Measurements from ENCODE around the gene NTSR1.
A peak's percentile ranks its signal among the peaks of the same experiment; 100 is the strongest.

The NTSR1 gene

DNA sequence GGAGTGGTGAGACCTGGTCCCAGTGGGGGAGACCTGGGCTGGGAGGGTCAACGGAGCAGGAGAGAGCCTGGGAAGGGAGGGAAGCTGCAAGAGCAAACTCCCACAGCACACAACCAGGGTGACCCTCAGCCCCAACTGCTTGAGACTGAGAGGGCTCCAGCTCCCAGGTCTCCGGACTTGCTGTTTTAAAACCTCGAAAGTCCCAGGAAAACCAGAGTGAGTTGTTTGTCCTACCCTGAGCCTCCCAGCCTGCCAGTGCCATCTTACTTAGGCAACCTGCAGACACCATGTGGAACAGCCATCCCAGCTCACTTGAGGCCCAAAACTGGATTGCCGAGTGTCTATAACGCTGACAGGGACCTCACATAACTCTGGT, 4.8 kb upstream of the NTSR1 start:
- Histone ChIP-seq H3K27me3 (ENCODE audit: insufficient read depth, poor library complexity, severe bottlenecking) (no peaks in the 10 kb centered on the region), H3K4me3 (replicated peaks; ENCODE audit: insufficient read depth, low read length) (no peak overlapping the region), H3K27ac (replicated peaks) (no peak overlapping the region)
- DNase-seq (ENCODE audit: low read depth in 1 of 2, low spot score in 1 of 2): no peak
- TF ChIP-seq, protein P1, sequence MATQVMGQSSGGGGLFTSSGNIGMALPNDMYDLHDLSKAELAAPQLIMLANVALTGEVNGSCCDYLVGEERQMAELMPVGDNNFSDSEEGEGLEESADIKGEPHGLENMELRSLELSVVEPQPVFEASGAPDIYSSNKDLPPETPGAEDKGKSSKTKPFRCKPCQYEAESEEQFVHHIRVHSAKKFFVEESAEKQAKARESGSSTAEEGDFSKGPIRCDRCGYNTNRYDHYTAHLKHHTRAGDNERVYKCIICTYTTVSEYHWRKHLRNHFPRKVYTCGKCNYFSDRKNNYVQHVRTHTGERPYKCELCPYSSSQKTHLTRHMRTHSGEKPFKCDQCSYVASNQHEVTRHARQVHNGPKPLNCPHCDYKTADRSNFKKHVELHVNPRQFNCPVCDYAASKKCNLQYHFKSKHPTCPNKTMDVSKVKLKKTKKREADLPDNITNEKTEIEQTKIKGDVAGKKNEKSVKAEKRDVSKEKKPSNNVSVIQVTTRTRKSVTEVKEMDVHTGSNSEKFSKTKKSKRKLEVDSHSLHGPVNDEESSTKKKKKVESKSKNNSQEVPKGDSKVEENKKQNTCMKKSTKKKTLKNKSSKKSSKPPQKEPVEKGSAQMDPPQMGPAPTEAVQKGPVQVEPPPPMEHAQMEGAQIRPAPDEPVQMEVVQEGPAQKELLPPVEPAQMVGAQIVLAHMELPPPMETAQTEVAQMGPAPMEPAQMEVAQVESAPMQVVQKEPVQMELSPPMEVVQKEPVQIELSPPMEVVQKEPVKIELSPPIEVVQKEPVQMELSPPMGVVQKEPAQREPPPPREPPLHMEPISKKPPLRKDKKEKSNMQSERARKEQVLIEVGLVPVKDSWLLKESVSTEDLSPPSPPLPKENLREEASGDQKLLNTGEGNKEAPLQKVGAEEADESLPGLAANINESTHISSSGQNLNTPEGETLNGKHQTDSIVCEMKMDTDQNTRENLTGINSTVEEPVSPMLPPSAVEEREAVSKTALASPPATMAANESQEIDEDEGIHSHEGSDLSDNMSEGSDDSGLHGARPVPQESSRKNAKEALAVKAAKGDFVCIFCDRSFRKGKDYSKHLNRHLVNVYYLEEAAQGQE (IDR thresholded peaks at IDR 0.05; ENCODE audit: insufficient replicate concordance, low read depth): no peak
- TF ChIP-seq GABPA (IDR thresholded peaks at IDR 0.05; ENCODE audit: low read depth) (no peak), SPI1 (IDR thresholded peaks at IDR 0.05; ENCODE audit: borderline replicate concordance, low read depth) (no peak), POLR2AphosphoS5 (IDR thresholded peaks at IDR 0.05; ENCODE audit: low read depth) (no peak)
- TF ChIP-seq, protein P2, sequence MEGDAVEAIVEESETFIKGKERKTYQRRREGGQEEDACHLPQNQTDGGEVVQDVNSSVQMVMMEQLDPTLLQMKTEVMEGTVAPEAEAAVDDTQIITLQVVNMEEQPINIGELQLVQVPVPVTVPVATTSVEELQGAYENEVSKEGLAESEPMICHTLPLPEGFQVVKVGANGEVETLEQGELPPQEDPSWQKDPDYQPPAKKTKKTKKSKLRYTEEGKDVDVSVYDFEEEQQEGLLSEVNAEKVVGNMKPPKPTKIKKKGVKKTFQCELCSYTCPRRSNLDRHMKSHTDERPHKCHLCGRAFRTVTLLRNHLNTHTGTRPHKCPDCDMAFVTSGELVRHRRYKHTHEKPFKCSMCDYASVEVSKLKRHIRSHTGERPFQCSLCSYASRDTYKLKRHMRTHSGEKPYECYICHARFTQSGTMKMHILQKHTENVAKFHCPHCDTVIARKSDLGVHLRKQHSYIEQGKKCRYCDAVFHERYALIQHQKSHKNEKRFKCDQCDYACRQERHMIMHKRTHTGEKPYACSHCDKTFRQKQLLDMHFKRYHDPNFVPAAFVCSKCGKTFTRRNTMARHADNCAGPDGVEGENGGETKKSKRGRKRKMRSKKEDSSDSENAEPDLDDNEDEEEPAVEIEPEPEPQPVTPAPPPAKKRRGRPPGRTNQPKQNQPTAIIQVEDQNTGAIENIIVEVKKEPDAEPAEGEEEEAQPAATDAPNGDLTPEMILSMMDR (IDR thresholded peaks at IDR 0.05; ENCODE audit: insufficient read depth, low read length): no peak

DNA sequence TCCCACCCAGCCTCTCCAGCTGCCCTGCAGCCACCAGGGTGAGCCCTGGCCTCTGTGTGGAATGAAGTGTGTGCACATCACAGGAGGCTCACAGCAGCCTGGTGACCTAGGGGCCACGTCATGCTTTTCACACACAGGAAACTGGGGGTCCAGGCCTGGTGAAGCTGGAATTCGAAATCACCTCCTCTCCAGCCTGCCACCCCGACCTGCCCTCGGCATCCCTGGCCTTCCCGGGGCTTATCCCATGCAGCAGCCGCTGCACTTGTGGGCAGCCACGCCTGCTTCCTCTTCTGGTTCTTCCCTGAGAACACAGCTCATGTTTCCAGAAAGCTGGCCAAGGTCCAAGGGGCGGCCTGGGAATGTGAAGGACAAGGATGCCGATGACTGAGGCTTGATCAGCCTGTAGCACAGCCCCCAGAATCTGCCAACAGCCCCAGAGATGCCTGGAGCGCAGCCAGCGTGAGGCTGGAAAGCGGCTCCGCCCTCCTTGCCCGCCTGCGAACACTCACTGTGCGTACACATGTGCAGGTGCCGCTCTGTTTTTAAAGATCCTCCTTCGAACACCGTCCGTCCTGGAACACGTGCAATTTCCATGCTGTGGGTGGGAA, 4.2 kb upstream of the NTSR1 start:
- H3K27ac ChIP-seq (replicated peaks): no peak overlapping the region
- peak in 1 of 2 experiments; percentile 41 for DNase-seq (ENCODE audit: low read depth in 1 of 2, low spot score in 1 of 2)
- no peak overlapping the region for H3K4me3 ChIP-seq (replicated peaks; ENCODE audit: insufficient read depth, low read length)
- H3K27me3 ChIP-seq (ENCODE audit: insufficient read depth, poor library complexity, severe bottlenecking): no peaks in the 10 kb centered on the region
- TF ChIP-seq GABPA (IDR thresholded peaks at IDR 0.05; ENCODE audit: low read depth) (no peak), SPI1 (IDR thresholded peaks at IDR 0.05; ENCODE audit: borderline replicate concordance, low read depth) (no peak), POLR2AphosphoS5 (IDR thresholded peaks at IDR 0.05; ENCODE audit: low read depth) (no peak)
- TF ChIP-seq, protein P1 (IDR thresholded peaks at IDR 0.05; ENCODE audit: insufficient replicate concordance, low read depth): no peak
- TF ChIP-seq, protein P2 (IDR thresholded peaks at IDR 0.05; ENCODE audit: insufficient read depth, low read length): no peak

DNA sequence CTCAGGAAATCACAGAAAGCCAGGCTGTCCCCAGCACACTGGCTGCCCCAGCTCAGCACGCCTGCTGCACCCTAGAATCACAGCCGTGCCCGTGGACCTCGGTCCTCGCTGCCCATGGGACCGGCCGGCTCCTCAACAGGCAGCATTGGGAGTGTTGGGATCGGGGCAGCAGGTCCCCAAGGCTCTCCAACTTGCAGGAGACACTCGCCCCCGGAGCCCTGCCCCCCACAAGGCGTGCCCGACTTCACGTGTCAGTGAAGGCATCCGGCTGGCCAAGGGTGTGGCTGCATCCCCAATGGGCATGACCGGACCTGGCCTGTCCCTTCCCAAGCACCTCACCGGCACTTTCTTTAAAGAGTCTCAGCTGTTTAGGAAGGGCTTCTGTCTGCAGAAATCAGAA, 3.0 kb upstream of the NTSR1 start:
- no peak for DNase-seq (ENCODE audit: low read depth in 1 of 2, low spot score in 1 of 2)
- H3K27me3 ChIP-seq (ENCODE audit: insufficient read depth, poor library complexity, severe bottlenecking): no peaks in the 10 kb centered on the region
- H3K4me3 ChIP-seq (replicated peaks; ENCODE audit: insufficient read depth, low read length): no peak overlapping the region
- no peak overlapping the region for H3K27ac ChIP-seq (replicated peaks)
- TF ChIP-seq, protein P2 (IDR thresholded peaks at IDR 0.05; ENCODE audit: insufficient read depth, low read length): no peak

DNA sequence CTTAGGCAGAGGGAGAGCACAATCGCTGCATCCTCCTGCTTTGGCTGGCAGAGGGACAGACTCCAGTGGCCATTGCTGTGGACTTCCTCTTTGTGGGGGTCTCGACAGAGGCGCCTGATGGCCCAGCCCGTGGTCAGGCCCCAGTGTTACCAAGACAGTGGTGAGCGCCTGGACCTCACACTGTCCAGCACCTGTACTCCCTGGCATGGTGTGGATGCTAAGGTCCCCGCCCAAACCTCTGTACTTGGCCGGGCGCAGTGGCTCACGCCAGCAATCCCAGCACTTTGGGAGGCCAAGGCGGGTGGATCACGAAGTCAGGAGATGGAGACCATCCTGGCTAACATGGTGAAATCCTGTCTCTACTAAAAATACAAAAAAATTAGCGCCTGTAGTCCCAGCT, 2.3 kb upstream of the NTSR1 start:
- no peak for DNase-seq (ENCODE audit: low read depth in 1 of 2, low spot score in 1 of 2)
- H3K27me3 ChIP-seq (ENCODE audit: insufficient read depth, poor library complexity, severe bottlenecking): no peaks in the 10 kb centered on the region

More for the DNA sequence above, 2.3 kb upstream of the NTSR1 start:
- TF ChIP-seq POLR2AphosphoS5 (IDR thresholded peaks at IDR 0.05; ENCODE audit: low read depth): no peak
- TF ChIP-seq, protein P2 (IDR thresholded peaks at IDR 0.05; ENCODE audit: insufficient read depth, low read length): no peak
- TF ChIP-seq GABPA (IDR thresholded peaks at IDR 0.05; ENCODE audit: low read depth): no peak
- no peak for TF ChIP-seq SPI1 (IDR thresholded peaks at IDR 0.05; ENCODE audit: borderline replicate concordance, low read depth)
- TF ChIP-seq, protein P1 (IDR thresholded peaks at IDR 0.05; ENCODE audit: insufficient replicate concordance, low read depth): no peak
- Histone ChIP-seq H3K27ac (replicated peaks) (no peak overlapping the region), H3K4me3 (replicated peaks; ENCODE audit: insufficient read depth, low read length) (no peak overlapping the region)
